ENCODE measurements around the gene NINJ2.

- TF ChIP-seq, protein P1, sequence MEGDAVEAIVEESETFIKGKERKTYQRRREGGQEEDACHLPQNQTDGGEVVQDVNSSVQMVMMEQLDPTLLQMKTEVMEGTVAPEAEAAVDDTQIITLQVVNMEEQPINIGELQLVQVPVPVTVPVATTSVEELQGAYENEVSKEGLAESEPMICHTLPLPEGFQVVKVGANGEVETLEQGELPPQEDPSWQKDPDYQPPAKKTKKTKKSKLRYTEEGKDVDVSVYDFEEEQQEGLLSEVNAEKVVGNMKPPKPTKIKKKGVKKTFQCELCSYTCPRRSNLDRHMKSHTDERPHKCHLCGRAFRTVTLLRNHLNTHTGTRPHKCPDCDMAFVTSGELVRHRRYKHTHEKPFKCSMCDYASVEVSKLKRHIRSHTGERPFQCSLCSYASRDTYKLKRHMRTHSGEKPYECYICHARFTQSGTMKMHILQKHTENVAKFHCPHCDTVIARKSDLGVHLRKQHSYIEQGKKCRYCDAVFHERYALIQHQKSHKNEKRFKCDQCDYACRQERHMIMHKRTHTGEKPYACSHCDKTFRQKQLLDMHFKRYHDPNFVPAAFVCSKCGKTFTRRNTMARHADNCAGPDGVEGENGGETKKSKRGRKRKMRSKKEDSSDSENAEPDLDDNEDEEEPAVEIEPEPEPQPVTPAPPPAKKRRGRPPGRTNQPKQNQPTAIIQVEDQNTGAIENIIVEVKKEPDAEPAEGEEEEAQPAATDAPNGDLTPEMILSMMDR (IDR thresholded peaks at IDR 0.05), result no peak
- no peak for TF ChIP-seq POLR2A (IDR thresholded peaks at IDR 0.05)
Observed at GRCh38 chr12:536751-537245, 126.4 kb downstream of the NINJ2 start.
